Jurkat, Clone E6-1 (cell line): ENCODE measurements around the gene ARRDC1.

Experiments
- DNase-seq: peaks from one replicate; pipeline ENCODE4 v3.0.0-alpha.2; 2011; ENCODE audit warnings: low read depth, low spot score
- H3K4me3 ChIP-seq: 2 replicates; pipeline ENCODE4 v1.5.1; 2011; ENCODE audit warnings: mild to moderate bottlenecking, low read length, control low read depth, moderate library complexity

ARRDC1 gene

DNA sequence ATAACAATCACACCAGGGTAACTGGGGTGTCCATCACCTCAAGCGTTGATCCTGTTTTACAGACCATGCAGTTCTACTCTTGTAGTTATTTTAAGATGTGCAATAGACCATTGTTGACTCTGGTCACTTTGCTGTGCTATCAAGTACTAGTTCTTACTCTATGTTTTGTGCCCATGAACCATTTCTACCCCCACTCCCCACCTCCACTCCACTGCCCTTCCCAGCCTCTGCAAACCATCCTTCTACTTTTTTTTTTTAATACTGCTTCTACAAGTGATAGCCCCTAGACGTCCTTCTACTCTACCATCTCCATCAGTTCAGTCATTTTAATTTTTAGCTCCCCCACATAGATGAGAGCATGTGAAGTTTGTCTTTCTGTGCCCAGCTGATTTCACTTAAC lies 52.1 kb downstream of the ARRDC1 start:
- no peak for DNase-seq
- no peak overlapping the region for H3K4me3 ChIP-seq

DNA sequence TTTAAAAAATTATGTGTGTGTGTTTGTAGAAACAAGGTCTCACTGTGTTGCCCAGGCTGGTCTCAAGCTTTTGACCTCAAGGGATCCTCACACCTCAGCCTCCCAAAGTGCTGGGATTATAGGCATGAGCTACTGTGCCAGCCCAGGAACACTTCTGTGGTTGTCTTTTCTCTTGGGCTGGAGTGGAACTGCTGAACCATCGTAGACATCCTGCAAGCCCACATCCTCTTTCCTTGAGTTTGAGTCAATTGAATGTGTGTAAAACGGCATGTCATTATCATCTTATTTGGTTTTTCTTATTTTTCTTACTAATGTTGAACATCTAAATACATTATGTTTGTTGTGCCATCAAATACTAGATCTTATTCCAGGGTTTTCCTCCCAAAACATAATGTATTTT lies 53.3 kb downstream of the ARRDC1 start:
- H3K4me3 ChIP-seq: no peak overlapping the region
- peak; percentile 28 for DNase-seq

DNA sequence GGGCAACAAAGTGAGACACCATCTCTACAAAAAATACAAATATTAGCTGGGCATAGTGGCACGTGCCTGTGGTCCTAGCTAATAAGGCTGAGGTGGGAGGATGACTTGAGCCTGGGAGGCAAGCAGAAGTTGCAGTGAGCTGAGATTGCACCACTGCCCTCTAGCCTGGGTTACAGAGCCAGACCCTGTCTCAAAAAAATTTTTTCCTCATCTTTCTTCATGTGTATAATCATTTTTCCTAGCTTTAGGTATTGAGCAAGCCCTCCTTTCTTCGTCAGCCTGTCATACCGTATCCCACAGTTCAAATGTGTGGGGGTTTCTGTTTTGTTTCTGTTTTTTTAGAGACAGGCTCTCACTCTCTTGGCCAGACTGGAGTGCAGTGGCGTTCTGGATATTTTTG lies 54.7 kb downstream of the ARRDC1 start:
- no peak for DNase-seq
- no peak overlapping the region for H3K4me3 ChIP-seq

DNA sequence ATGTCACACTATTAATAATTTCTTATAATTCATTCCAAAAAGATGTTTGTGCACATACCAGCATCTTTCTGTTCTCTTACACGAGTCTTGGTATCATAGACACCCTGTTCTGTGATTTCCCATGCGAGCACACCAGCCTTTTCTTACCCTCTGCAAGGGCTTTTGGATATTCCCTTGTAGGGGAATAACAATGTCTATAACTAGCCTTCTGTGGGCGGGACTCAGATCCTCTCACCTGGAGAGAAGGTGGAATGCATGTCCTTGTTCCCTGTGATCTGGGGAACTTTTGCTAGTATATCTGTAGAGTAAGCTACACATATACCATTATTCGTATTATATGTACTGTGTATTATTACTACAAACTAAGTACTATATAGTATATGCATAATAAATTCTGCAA lies 58.1 kb downstream of the ARRDC1 start:
- H3K4me3 ChIP-seq: no peak overlapping the region
- no peak for DNase-seq

DNA sequence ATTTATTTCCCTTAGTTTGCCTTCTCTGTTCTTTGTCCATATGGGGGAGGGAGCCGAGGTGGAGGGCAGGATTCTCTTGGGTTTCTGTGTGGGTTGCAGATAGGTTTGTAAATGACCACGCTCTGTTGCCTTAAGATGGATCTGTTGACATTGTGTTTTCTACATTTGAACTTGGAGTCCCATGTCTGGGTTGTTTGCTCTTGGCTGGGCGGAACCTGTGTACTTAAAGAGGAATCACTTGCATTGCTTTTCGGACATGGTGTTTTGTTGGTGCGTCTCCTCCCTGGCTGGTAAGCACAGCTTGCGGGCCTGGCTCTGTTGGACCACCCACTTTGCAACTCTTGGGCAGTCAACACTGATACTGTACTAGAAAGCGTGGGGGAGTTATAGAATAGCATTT lies 59.2 kb downstream of the ARRDC1 start:
- no peak for DNase-seq
- no peak overlapping the region for H3K4me3 ChIP-seq
